ENCODE data around the gene KRT27. TPM values are rescaled to one million over a fixed set of nuclear protein-coding genes. Genes with fewer than 3 reads are reported as not detected.

The KRT27 gene
- total and polyA plus RNA-seq, 9 of the 15 experiments (the other 6 are each of a cell fraction or from before 2014, with no cell fraction given): 0.10 TPM; not detected in 8

DNA sequence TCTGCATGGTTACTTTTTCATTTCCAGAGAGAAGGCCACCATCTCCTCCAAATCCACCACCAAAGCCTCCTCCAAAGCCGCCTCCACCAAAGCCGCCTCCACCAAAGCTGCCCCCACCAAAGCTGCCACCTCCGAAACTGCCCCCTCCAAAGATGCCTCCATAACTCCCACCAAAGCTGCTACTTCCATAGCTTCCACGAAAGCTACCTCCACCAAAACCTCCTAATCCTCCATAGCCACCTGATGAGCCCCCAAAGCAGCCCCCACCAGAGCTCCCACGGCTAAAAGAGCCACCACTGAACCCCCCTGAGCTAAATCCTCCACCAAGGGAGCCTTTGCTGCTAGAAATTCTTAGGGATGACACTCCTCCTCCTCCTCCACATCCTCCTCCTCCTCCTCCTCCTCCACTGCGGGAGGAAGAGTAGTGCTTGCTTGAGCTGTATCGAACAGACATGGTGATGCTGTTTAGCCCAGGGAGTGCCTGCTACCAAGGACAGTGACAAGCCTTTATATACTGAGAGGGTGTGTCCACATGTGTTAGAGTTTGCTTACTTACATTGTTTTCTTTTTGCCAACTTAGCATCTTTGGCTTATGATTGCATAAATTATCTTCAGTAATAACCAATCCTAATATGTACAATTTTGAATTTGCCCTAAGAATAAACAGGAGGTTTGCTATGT lies 39.9 kb upstream of the KRT27 start, which contains the start of gene KRT10 (continued):
- TF ChIP-seq, protein P1, sequence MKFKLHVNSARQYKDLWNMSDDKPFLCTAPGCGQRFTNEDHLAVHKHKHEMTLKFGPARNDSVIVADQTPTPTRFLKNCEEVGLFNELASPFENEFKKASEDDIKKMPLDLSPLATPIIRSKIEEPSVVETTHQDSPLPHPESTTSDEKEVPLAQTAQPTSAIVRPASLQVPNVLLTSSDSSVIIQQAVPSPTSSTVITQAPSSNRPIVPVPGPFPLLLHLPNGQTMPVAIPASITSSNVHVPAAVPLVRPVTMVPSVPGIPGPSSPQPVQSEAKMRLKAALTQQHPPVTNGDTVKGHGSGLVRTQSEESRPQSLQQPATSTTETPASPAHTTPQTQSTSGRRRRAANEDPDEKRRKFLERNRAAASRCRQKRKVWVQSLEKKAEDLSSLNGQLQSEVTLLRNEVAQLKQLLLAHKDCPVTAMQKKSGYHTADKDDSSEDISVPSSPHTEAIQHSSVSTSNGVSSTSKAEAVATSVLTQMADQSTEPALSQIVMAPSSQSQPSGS (CRISPR knock-in tag; IDR thresholded peaks at IDR 0.05): no peak
- TF ChIP-seq C11orf30 (IDR thresholded peaks at IDR 0.05; ENCODE audit: low read depth): peak; percentile 87
- no peak for TF ChIP-seq HDAC3 (IDR thresholded peaks at IDR 0.05; ENCODE audit: borderline replicate concordance, partially characterized antibody)
- TF ChIP-seq, protein P2, sequence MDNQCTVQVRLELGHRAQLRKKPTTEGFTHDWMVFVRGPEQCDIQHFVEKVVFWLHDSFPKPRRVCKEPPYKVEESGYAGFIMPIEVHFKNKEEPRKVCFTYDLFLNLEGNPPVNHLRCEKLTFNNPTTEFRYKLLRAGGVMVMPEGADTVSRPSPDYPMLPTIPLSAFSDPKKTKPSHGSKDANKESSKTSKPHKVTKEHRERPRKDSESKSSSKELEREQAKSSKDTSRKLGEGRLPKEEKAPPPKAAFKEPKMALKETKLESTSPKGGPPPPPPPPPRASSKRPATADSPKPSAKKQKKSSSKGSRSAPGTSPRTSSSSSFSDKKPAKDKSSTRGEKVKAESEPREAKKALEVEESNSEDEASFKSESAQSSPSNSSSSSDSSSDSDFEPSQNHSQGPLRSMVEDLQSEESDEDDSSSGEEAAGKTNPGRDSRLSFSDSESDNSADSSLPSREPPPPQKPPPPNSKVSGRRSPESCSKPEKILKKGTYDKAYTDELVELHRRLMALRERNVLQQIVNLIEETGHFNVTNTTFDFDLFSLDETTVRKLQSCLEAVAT (IDR thresholded peaks at IDR 0.05): 0 out of 4 replicates have a peak, but pooled peaks of 1 of the 2 experiments have one; percentile 37
- TF ChIP-seq KDM1A (IDR thresholded peaks at IDR 0.05): no peak
- no peak for TF ChIP-seq ZSCAN29 (IDR thresholded peaks at IDR 0.05)
- no peak for TF ChIP-seq SP1 (CRISPR knock-in tag; IDR thresholded peaks at IDR 0.05)
- TF ChIP-seq SAFB2 (IDR thresholded peaks at IDR 0.05; ENCODE audit: borderline replicate concordance, low read depth, low read length, severe bottlenecking): no peak
- TF ChIP-seq WHSC1 (IDR thresholded peaks at IDR 0.05; ENCODE audit: low read length): no peak
- no peak for TF ChIP-seq CBFB (CRISPR knock-in tag; IDR thresholded peaks at IDR 0.05)
- peak; percentile 80 for TF ChIP-seq EGR1 (conservative IDR thresholded peaks at IDR 0.05)
- no peak for TF ChIP-seq ZNF274 (IDR thresholded peaks at IDR 0.05; ENCODE audit: borderline replicate concordance, low read depth, low read length)
- TF ChIP-seq, protein P3, sequence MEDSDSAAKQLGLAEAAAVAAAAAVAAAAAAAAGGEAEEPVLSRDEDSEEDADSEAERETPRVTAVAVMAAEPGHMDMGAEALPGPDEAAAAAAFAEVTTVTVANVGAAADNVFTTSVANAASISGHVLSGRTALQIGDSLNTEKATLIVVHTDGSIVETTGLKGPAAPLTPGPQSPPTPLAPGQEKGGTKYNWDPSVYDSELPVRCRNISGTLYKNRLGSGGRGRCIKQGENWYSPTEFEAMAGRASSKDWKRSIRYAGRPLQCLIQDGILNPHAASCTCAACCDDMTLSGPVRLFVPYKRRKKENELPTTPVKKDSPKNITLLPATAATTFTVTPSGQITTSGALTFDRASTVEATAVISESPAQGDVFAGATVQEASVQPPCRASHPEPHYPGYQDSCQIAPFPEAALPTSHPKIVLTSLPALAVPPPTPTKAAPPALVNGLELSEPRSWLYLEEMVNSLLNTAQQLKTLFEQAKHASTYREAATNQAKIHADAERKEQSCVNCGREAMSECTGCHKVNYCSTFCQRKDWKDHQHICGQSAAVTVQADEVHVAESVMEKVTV (CRISPR knock-in tag; IDR thresholded peaks at IDR 0.05): no peak
- no peak for TF ChIP-seq CREB3 (tag; conservative IDR thresholded peaks at IDR 0.05; ENCODE audit: low read depth)
- no peak for TF ChIP-seq CAMTA2 (CRISPR knock-in tag; conservative IDR thresholded peaks at IDR 0.05)
- TF ChIP-seq KLF6 (CRISPR knock-in tag; IDR thresholded peaks at IDR 0.05; ENCODE audit: borderline replicate concordance): no peak
- no peak for TF ChIP-seq ZNF212 (CRISPR knock-in tag; IDR thresholded peaks at IDR 0.05)
- TF ChIP-seq FOXK2 (conservative IDR thresholded peaks at IDR 0.05 in 1 of 2, IDR thresholded peaks at IDR 0.05 in 1 of 2; ENCODE audit: low read depth in 2 of 2): peak; percentile 25 to 29; a peak in 2 of 4 replicates
- TF ChIP-seq, protein P4, sequence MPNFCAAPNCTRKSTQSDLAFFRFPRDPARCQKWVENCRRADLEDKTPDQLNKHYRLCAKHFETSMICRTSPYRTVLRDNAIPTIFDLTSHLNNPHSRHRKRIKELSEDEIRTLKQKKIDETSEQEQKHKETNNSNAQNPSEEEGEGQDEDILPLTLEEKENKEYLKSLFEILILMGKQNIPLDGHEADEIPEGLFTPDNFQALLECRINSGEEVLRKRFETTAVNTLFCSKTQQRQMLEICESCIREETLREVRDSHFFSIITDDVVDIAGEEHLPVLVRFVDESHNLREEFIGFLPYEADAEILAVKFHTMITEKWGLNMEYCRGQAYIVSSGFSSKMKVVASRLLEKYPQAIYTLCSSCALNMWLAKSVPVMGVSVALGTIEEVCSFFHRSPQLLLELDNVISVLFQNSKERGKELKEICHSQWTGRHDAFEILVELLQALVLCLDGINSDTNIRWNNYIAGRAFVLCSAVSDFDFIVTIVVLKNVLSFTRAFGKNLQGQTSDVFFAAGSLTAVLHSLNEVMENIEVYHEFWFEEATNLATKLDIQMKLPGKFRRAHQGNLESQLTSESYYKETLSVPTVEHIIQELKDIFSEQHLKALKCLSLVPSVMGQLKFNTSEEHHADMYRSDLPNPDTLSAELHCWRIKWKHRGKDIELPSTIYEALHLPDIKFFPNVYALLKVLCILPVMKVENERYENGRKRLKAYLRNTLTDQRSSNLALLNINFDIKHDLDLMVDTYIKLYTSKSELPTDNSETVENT (CRISPR knock-in tag; IDR thresholded peaks at IDR 0.05): no peak
- no peak for TF ChIP-seq ARHGAP35 (IDR thresholded peaks at IDR 0.05; ENCODE audit: partially characterized antibody)

All from K562 (cell line).